Progenitor cell of endocrine pancreas (in vitro differentiated cells): ENCODE measurements around the gene CFAP54. TPM values are rescaled to one million over a fixed set of nuclear protein-coding genes. Genes with fewer than 3 reads are reported as not detected.

ENCODE experiments used
- DNase-seq: peaks from one replicate; pipeline ENCODE4 v3.0.0; 2021; ENCODE audit warnings: low spot score; ENCODE audit not compliant: unreplicated experiment
- H3K27ac Mint-ChIP-seq: 2 replicates; pipeline ENCODE4 v1.8.0; 2021; ENCODE audit warnings: mild to moderate bottlenecking, moderate library complexity, mixed read lengths
- H3K27me3 Mint-ChIP-seq: 2 replicates; pipeline ENCODE4 v1.8.0; 2021; ENCODE audit warnings: mixed read lengths
- H3K36me3 Mint-ChIP-seq: 2 replicates; pipeline ENCODE4 v1.8.0; 2022; ENCODE audit warnings: mixed read lengths; ENCODE audit not compliant: insufficient read depth
- H3K4me1 Mint-ChIP-seq: 2 replicates; pipeline ENCODE4 v1.8.0; 2021; ENCODE audit warnings: low read depth, mixed read lengths
- H3K4me3 Mint-ChIP-seq: 2 replicates; pipeline ENCODE4 v1.8.0; 2021; ENCODE audit warnings: low read depth, mild to moderate bottlenecking, moderate library complexity, mixed read lengths
- H3K9me3 Mint-ChIP-seq: 2 replicates; pipeline ENCODE4 v1.8.0; 2021; ENCODE audit warnings: low read depth, mixed read lengths
- total RNA-seq: library from RNA; stranded (reverse); gene quantifications from 2 replicates; pipeline ENCODE4 v1.2.1, GENCODE V29; 2021
- TF ChIP-seq, protein P1 (sequence below): fragments of 200-600 bp; sonication (generic); IDR thresholded peaks from one replicate; pipeline ENCODE4 v1.5.0; 2021; ENCODE audit warnings: antibody characterized with exemption, mild to moderate bottlenecking; ENCODE audit not compliant: unreplicated experiment

The CFAP54 gene
- total RNA-seq, 1 donor from 2014 or later: 5.9 TPM

DNA sequence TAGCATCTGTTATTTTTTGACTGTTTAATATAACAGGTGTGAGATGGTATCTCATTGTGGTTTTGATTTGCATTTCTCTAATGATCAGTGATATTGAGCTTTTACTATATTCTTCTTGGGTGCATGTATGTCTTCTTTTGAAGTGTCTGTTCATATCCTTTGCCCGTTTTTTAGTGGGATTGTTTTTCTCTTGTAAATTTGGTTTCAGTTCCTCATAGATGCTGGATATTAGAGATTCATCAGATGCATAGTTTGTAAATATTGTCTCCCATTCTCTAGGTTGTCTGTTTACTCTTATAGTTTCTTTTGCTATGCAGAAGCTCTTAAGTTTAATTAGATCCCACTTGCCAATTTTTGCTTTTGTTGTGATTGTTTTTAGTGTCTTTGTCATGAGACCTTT lies 368.8 kb downstream of the CFAP54 start:
- Mint-ChIP-seq H3K4me3 (no peak overlapping the region), H3K9me3 (peaks cover 13% of the 10 kb centered on the region), H3K4me1 (peaks cover 6% of the 10 kb centered on the region), H3K36me3 (no peaks in the 10 kb centered on the region), H3K27me3 (no peaks in the 10 kb centered on the region), H3K27ac (no peak overlapping the region)
- DNase-seq: no peak
- TF ChIP-seq, protein P1, sequence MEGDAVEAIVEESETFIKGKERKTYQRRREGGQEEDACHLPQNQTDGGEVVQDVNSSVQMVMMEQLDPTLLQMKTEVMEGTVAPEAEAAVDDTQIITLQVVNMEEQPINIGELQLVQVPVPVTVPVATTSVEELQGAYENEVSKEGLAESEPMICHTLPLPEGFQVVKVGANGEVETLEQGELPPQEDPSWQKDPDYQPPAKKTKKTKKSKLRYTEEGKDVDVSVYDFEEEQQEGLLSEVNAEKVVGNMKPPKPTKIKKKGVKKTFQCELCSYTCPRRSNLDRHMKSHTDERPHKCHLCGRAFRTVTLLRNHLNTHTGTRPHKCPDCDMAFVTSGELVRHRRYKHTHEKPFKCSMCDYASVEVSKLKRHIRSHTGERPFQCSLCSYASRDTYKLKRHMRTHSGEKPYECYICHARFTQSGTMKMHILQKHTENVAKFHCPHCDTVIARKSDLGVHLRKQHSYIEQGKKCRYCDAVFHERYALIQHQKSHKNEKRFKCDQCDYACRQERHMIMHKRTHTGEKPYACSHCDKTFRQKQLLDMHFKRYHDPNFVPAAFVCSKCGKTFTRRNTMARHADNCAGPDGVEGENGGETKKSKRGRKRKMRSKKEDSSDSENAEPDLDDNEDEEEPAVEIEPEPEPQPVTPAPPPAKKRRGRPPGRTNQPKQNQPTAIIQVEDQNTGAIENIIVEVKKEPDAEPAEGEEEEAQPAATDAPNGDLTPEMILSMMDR: no peak

DNA sequence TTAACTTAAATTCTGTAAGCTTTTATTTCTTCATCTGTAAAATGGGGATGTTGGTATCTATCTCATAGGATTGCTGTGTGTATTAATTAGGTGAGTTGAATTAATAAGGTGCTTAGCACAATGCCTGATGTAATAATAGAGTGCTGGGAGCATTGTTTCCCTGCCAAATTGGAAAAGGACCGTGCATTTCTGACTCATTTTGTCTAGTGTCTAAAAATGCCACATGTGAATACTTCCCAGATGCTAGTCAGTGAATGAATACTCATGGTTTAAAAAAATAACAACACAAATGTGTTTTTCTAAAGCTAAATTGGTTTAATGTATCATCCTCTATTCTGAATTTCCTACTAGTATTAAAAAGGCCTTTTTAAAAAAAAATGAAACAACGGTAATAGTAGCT lies 372.3 kb downstream of the CFAP54 start:
- no peak overlapping the region for H3K27ac Mint-ChIP-seq
- H3K36me3 Mint-ChIP-seq: no peaks in the 10 kb centered on the region

DNA sequence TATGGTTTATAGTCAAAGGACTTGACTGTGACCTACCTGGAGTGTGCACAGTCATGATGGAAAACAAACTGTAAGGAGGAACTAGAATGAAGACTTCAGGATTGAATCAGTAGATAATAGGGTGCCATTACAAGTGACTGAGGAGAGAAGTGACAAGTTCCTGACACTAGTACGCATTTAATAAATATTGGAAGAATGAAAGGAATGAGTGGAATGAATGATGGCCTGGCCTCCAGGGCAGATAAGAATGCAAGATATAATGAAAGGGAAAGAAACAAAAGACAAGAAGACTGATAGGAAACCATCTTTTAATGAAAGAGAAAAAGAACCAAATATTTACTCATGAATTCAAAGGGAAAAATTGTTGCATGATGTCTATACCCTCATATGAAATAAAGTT lies 372.9 kb downstream of the CFAP54 start:
- TF ChIP-seq, protein P1: no peak
- DNase-seq: no peak
- Mint-ChIP-seq H3K27ac (no peak overlapping the region), H3K27me3 (no peaks in the 10 kb centered on the region), H3K9me3 (peaks cover 5% of the 10 kb centered on the region), H3K4me1 (peaks cover 6% of the 10 kb centered on the region), H3K36me3 (no peaks in the 10 kb centered on the region), H3K4me3 (no peak overlapping the region)

More for the DNA sequence above, 372.3 kb downstream of the CFAP54 start:
- Mint-ChIP-seq H3K4me3 (no peak overlapping the region), H3K4me1 (peaks cover 6% of the 10 kb centered on the region), H3K9me3 (peaks cover 9% of the 10 kb centered on the region), H3K27me3 (no peaks in the 10 kb centered on the region)
- TF ChIP-seq, protein P1: no peak
- DNase-seq: no peak

DNA sequence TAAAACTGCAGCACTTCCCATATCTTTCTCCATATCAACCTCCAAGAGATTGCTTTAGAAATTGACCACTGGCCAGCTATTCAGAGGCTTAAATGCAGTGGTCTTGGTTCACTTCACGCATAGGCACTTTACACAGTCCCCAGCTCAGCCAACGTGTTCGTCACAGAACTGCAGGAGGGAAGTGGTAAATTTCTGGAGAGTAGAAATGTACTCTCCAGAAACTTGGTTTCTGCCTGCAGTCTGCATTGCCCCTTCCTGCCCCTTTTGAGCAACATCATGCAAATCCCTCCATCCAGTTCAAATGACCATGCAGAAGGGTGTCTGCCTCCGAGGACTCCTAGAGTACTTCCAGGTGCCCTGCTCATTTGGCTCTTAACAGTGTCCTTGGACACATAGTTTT lies 375.0 kb downstream of the CFAP54 start:
- no peaks in the 10 kb centered on the region for H3K9me3 Mint-ChIP-seq
- H3K27me3 Mint-ChIP-seq: no peaks in the 10 kb centered on the region
- TF ChIP-seq, protein P1: no peak
- no peak for DNase-seq
- H3K4me1 Mint-ChIP-seq: peaks cover 6% of the 10 kb centered on the region
- no peak overlapping the region for H3K27ac Mint-ChIP-seq
- H3K4me3 Mint-ChIP-seq: no peak overlapping the region
- no peaks in the 10 kb centered on the region for H3K36me3 Mint-ChIP-seq

DNA sequence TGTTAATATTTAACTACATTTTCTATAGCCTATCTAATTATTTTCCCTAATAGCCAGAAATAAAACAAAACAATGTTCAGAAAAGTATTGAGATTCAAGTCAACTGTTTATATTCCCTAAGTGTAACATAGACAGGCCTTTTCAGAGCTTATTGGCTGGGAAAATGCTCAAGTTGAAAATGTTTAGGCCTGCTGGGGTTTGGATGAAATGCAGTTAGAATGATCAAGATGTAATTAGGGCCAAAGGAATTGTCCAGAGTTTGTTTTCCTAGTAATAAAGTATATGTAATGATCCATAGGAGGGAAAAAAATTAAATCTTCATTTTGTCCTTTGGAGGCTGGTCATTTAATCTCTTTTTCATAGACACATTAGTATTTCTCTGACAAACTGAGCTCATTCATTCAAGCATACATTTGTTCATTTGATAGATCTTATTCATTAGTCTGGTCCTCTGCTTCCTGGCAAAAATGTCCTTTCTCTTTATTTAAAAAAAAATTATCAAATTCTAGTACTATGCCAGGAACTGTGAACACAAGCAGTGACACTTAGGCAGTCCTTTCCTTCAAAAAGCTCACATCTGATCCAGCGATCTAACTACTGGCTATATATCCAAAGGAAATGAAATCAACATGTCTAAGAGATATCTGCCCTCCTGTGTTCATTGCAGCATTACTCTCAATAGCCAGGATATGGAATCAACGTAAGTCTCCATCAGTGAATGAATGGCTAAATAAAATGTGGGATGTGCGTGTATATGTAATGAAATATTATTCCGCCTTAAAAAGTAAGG lies 377.6 kb downstream of the CFAP54 start:
- TF ChIP-seq, protein P1: no peak
- Mint-ChIP-seq H3K27me3 (no peaks in the 10 kb centered on the region), H3K9me3 (no peaks in the 10 kb centered on the region), H3K27ac (no peak overlapping the region), H3K4me3 (no peak overlapping the region), H3K4me1 (peaks cover 2% of the 10 kb centered on the region), H3K36me3 (no peaks in the 10 kb centered on the region)
- no peak for DNase-seq
